ENCODE measurements around the gene OSER1.
"Not testable (repeated sequence)": the region's sequence is repeated elsewhere in the genome, so short reads cannot be mapped to it uniquely, and the experiment has no call there.

Gene OSER1

DNA sequence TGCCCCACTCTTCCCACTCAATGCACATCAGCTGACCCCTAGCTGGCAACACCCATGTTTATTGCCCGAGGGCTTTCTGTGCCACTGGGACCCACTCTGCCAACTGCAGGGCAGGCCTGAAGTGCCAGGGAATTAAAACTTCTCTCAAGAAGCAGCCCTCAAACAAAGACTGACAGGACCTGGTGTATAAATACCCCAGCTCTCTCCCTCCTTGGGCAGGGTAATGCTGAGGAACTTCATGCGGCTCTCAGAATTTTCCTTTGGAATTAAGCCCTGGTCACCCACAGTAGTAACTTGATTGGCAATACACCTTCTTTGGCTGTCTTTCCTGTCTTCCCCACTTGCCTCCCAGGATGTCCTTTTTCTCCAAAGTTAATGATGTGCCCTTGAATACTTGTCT lies 31.2 kb upstream of the OSER1 start:
- peaks cover 7% of the 10 kb centered on the region for H3K27me3 ChIP-seq (ENCODE audit: control insufficient read depth, insufficient read depth, low read length)
- H3K4me1 ChIP-seq (ENCODE audit: control insufficient read depth, insufficient read depth, low read length): peaks cover 10% of the 10 kb centered on the region

DNA sequence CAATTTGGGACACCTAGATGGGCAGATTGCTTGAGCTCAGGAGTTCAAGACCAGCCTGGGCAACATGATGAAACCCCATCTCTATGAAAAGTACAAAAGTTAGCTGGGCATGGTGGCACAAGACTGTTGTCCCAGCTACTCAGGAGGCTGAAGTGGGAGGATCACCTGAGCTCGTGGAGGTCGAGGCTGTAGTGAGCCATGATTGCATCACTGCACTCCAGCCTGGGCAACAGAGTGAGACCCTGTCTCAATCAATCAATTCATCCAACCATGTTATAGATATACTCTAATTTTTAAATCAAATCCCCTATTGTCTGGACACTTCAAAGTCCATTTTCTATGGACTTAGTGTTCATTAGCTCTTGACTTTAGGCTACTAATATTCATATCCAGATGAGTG lies 26.3 kb upstream of the OSER1 start:
- H3K27me3 ChIP-seq (ENCODE audit: control insufficient read depth, insufficient read depth, low read length); H3K4me1 ChIP-seq (ENCODE audit: control insufficient read depth, insufficient read depth, low read length); H3K9ac ChIP-seq (ENCODE audit: low read depth, low read length); H3K4me3 ChIP-seq (ENCODE audit: low read depth, low read length); H3K36me3 ChIP-seq (ENCODE audit: control insufficient read depth, insufficient read depth, low read length); H3K9me3 ChIP-seq (ENCODE audit: control insufficient read depth, insufficient read depth, low read length): not testable (repeated sequence)

More for the DNA sequence above, 31.2 kb upstream of the OSER1 start:
- Histone ChIP-seq H3K4me3 (ENCODE audit: low read depth, low read length) (no peak overlapping the region), H3K36me3 (ENCODE audit: control insufficient read depth, insufficient read depth, low read length) (no peaks in the 10 kb centered on the region), H3K9ac (ENCODE audit: low read depth, low read length) (no peak overlapping the region), H3K9me3 (ENCODE audit: control insufficient read depth, insufficient read depth, low read length) (no peaks in the 10 kb centered on the region)

DNA sequence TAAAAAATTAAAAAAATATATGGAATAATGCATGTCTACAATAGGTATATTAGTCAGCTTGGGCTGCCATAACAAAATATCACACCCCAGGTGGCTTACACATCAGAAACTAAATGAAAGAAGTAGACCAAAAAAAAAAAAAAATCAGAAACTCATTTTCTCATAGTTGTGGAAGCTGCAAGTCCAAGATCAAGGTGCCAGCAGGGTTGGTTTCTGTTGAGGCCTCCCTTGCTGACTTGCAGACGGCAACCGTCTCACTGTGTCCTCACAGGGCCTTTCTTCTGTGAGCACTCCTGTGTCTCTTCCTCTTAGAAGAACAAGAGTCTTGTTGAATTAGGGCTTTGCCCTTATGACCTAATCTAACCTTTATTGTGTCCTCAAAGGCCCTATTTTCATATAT lies 25.1 kb upstream of the OSER1 start:
- Histone ChIP-seq H3K36me3 (ENCODE audit: control insufficient read depth, insufficient read depth, low read length) (no peaks in the 10 kb centered on the region), H3K4me1 (ENCODE audit: control insufficient read depth, insufficient read depth, low read length) (no peaks in the 10 kb centered on the region), H3K27me3 (ENCODE audit: control insufficient read depth, insufficient read depth, low read length) (no peaks in the 10 kb centered on the region), H3K4me3 (ENCODE audit: low read depth, low read length) (no peak overlapping the region), H3K9me3 (ENCODE audit: control insufficient read depth, insufficient read depth, low read length) (no peaks in the 10 kb centered on the region), H3K9ac (ENCODE audit: low read depth, low read length) (no peak overlapping the region)

DNA sequence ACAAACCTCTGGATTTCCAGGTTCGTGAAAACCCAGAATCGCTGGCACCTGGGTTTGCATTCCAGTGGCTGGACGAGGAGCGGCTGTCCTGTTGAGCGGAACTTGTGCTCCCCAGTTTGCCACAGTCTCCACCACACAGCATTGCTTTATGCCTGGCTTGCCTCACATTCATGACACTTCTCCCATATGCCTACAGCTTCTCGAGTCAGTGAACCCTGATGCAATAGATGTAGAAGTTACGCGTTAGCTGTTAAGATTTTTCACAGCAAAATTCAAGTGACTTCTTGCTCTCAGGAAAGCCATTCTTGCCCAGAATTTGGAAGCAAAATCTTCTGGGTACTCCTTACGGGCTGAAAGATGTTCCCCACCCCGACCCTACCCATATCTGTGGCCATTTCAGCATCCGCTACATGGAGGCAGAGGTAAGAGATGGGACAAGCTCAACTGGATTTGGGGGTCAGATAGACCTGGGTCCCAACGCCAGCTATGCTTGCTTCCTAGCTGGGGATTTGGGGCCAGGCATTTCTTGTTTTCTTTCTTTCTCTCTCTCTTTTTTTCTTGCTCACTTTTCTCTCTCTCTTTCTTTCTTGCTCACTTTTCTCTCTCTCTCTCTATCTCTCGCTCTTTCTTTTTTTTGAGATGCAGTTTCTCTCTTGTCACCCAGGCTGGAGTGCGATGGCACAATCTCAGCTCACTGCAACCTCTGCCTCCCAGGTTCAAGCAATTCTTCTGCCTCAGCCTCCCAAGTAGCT lies 24.2 kb upstream of the OSER1 start:
- no peaks in the 10 kb centered on the region for H3K27me3 ChIP-seq (ENCODE audit: control insufficient read depth, insufficient read depth, low read length)
- H3K9ac ChIP-seq (ENCODE audit: low read depth, low read length): no peak overlapping the region

DNA sequence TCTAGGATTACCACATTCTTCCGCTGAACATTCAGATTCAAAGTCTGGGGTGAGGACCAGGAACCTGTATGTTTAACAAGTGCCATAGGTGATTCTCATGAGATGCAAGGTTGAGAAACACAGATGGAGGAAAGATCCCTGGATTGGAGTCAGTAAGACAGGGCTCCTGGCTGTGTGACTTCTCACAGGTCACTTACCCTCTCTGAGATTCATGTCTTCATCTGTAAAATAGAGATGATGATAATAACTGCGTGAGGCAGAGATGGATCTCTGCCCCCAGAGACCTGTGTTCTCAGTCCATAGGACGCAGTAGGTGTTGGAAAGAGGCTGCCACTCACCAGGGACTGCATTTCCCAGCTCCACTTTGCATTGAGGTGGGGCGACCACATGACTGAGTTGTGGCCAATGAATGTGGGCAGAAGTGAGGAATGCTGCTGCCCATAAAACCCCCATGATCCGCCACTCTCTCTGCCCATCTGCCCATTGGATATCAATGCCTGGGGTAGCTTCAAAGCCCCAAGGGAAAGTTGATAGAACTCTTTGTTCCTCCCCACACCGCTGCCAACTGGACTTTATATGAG lies 23.0 kb upstream of the OSER1 start:
- Histone ChIP-seq H3K4me3 (ENCODE audit: low read depth, low read length) (no peak overlapping the region), H3K4me1 (ENCODE audit: control insufficient read depth, insufficient read depth, low read length) (no peaks in the 10 kb centered on the region), H3K9ac (ENCODE audit: low read depth, low read length) (no peak overlapping the region), H3K9me3 (ENCODE audit: control insufficient read depth, insufficient read depth, low read length) (no peaks in the 10 kb centered on the region), H3K36me3 (ENCODE audit: control insufficient read depth, insufficient read depth, low read length) (no peaks in the 10 kb centered on the region), H3K27me3 (ENCODE audit: control insufficient read depth, insufficient read depth, low read length) (no peaks in the 10 kb centered on the region)

More for the DNA sequence above, 24.2 kb upstream of the OSER1 start:
- Histone ChIP-seq H3K4me3 (ENCODE audit: low read depth, low read length) (no peak overlapping the region), H3K36me3 (ENCODE audit: control insufficient read depth, insufficient read depth, low read length) (no peaks in the 10 kb centered on the region), H3K4me1 (ENCODE audit: control insufficient read depth, insufficient read depth, low read length) (no peaks in the 10 kb centered on the region), H3K9me3 (ENCODE audit: control insufficient read depth, insufficient read depth, low read length) (no peaks in the 10 kb centered on the region)

DNA sequence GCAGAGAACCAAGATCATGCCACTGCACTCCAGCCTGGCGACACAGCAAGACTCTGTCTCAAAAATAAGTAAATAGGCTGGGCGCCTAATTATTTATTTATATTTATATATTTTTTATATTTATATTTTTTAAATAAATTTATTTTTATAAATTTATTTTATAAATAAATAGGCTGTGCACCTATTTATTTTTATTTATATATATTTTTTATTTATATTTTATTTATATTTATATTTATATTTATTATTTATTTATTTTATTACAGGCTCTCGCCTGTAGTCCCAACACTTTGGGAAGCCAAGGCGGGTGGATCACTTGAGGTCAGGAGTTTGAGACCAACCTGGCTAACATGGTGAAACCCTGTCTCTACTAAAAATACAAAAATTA lies 21.9 kb upstream of the OSER1 start:
- not testable (repeated sequence) for H3K9ac ChIP-seq (ENCODE audit: low read depth, low read length); H3K4me1 ChIP-seq (ENCODE audit: control insufficient read depth, insufficient read depth, low read length); H3K4me3 ChIP-seq (ENCODE audit: low read depth, low read length); H3K9me3 ChIP-seq (ENCODE audit: control insufficient read depth, insufficient read depth, low read length); H3K27me3 ChIP-seq (ENCODE audit: control insufficient read depth, insufficient read depth, low read length); H3K36me3 ChIP-seq (ENCODE audit: control insufficient read depth, insufficient read depth, low read length)

DNA sequence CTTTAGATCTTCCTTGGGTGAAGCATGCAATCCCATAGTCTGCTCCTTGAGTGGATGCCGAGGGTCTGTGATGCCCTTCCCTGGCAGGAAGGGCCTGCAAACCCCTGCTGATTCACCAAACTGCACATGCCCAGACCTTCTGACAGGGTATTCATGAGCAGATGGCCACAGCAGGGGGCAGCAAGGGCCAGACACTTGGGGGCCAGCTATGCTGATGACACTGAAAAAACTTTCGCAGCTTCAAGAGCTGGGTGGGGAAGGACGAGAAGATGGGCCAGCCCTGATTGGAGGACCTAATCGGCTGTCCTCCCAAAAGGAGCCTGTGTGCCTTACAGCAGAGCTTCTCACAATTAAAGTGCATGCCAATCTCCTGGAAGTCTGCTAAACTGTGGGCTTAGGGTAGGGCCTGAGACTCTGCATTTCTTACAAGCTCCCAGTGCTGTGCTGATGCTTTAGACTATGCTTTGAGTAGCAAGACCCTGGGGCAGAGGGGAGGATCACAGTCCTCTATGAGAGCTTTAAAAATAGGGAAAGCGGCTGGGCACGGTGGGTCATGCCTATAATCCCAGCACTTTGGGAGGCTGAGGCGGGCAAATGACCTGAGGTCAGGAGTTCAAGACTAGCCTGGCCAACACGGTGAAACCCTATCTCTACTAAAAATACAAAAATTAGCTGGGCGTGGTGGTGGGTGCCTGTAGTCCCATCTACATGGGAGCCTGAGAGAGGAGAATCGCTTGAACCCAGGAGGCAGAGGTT lies 21.3 kb upstream of the OSER1 start:
- Histone ChIP-seq H3K4me3 (ENCODE audit: low read depth, low read length) (no peak overlapping the region), H3K4me1 (ENCODE audit: control insufficient read depth, insufficient read depth, low read length) (no peaks in the 10 kb centered on the region), H3K9me3 (ENCODE audit: control insufficient read depth, insufficient read depth, low read length) (no peaks in the 10 kb centered on the region), H3K36me3 (ENCODE audit: control insufficient read depth, insufficient read depth, low read length) (no peaks in the 10 kb centered on the region), H3K9ac (ENCODE audit: low read depth, low read length) (no peak overlapping the region), H3K27me3 (ENCODE audit: control insufficient read depth, insufficient read depth, low read length) (no peaks in the 10 kb centered on the region)

DNA sequence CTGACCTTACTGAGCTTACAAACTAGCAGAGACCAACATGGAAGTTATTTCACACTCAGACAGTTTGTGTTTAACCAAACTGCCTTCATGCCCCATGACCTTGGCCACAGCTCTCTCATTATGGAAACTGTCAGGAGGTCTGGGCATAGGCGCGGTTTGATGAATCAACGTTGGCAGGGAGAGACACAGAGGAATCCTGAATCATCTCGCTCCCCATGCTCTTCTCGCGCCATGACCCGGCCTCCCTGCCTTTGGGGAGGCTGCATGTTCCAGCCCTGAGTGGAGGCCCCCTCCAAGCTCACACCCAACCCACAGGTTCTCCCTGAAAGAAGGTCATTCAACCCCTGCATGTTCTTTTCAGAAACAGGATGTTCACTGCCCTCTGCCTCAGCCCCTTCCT lies 20.6 kb upstream of the OSER1 start:
- Histone ChIP-seq H3K4me3 (ENCODE audit: low read depth, low read length) (no peak overlapping the region), H3K36me3 (ENCODE audit: control insufficient read depth, insufficient read depth, low read length) (no peaks in the 10 kb centered on the region), H3K27me3 (ENCODE audit: control insufficient read depth, insufficient read depth, low read length) (no peaks in the 10 kb centered on the region), H3K9me3 (ENCODE audit: control insufficient read depth, insufficient read depth, low read length) (no peaks in the 10 kb centered on the region), H3K4me1 (ENCODE audit: control insufficient read depth, insufficient read depth, low read length) (no peaks in the 10 kb centered on the region), H3K9ac (ENCODE audit: low read depth, low read length) (no peak overlapping the region)

DNA sequence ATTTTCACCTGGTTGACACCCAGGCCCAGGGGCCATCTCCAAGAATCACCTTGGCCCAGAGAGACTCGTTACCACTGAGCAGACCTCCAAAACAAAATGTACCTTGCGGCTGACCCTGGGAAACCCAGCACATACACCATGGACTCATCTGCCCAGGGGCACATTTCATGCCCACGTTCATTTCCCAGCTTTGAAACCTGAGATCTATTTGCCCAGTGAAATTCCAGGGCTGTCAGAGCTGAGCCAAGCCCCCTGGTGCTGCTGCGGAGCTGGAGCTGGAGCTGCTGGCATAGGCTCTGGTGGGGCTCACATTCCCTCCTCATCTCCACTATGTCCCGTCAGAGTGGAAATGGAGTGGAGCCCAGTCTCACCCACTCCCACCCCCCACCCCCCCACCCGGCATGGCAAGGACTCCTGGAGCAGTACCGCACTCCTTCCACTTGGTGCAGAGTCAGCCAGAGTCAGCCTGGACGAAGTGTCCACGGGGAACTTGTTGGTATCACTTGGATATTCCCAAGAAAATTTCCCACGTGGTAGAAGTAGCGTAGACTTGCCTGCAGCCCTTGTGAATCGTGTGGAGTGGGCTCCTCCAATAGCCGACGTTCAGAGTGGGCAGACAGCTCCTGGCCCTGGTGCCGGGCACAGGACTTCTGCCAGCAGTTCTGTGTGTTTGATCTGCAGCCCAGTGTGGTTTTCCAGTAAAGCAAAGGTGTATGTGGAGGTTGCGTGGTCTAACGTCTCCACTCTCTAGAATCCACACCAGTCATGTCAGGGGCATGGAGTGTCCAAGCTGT lies 18.1 kb upstream of the OSER1 start:
- Histone ChIP-seq H3K9ac (ENCODE audit: low read depth, low read length) (no peak overlapping the region), H3K4me3 (ENCODE audit: low read depth, low read length) (no peak overlapping the region), H3K4me1 (ENCODE audit: control insufficient read depth, insufficient read depth, low read length) (no peaks in the 10 kb centered on the region), H3K27me3 (ENCODE audit: control insufficient read depth, insufficient read depth, low read length) (no peaks in the 10 kb centered on the region), H3K36me3 (ENCODE audit: control insufficient read depth, insufficient read depth, low read length) (no peaks in the 10 kb centered on the region), H3K9me3 (ENCODE audit: control insufficient read depth, insufficient read depth, low read length) (no peaks in the 10 kb centered on the region)

DNA sequence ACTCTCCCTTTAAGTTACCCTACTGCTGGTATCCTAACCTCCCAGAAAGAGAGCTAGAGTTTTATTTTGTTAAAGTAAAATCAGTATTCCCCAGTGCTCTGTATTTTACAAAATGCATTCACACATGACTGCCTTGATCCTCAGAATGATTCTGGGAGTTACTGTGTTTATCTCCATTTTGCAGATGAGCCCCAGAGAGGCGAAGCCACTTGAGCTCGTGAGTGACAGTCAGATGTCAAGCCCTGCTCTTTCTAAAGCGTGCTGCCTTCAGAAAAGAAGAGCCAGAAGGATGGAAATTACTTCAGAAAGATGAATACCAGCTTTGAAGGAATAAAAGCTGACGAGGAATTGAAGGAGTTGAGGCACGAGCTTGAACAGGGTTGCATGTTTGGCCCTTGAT lies 14.1 kb upstream of the OSER1 start:
- Histone ChIP-seq H3K36me3 (ENCODE audit: control insufficient read depth, insufficient read depth, low read length) (no peaks in the 10 kb centered on the region), H3K9me3 (ENCODE audit: control insufficient read depth, insufficient read depth, low read length) (no peaks in the 10 kb centered on the region), H3K4me3 (ENCODE audit: low read depth, low read length) (no peak overlapping the region), H3K4me1 (ENCODE audit: control insufficient read depth, insufficient read depth, low read length) (peaks cover 3% of the 10 kb centered on the region), H3K27me3 (ENCODE audit: control insufficient read depth, insufficient read depth, low read length) (no peaks in the 10 kb centered on the region), H3K9ac (ENCODE audit: low read depth, low read length) (no peak overlapping the region)

DNA sequence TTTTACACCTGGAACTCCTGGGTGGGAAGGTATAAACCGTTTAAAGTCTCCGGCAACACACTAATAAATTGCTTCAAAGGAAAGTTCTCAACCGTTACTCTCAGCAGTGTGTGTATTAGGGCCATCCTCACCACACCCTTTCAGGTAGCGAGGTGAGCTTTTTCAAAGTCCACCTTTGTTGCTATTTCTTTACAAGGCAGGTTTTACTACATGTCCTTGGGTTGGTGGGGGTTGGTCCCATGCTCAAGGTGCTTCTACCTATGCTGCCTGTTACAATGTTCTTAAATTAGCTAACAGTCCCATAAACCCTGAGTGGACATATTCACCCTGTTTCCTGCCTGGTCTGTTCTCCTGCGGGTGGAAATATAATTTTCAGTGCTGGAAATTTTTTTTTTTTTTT lies 13.2 kb upstream of the OSER1 start:
- H3K4me3 ChIP-seq (ENCODE audit: low read depth, low read length): no peak overlapping the region
- no peaks in the 10 kb centered on the region for H3K9me3 ChIP-seq (ENCODE audit: control insufficient read depth, insufficient read depth, low read length)
- no peak overlapping the region for H3K9ac ChIP-seq (ENCODE audit: low read depth, low read length)
- peaks cover 3% of the 10 kb centered on the region for H3K4me1 ChIP-seq (ENCODE audit: control insufficient read depth, insufficient read depth, low read length)
- H3K27me3 ChIP-seq (ENCODE audit: control insufficient read depth, insufficient read depth, low read length): no peaks in the 10 kb centered on the region
- no peaks in the 10 kb centered on the region for H3K36me3 ChIP-seq (ENCODE audit: control insufficient read depth, insufficient read depth, low read length)

Measured in iPS-15b (cell line).